NCI-H524 (cell line): Measurements from ENCODE around the gene DUSP1.
A peak's percentile ranks its signal among the peaks of the same experiment; 100 is the strongest.
"Not testable (repeated sequence)": the region's sequence is repeated elsewhere in the genome, so short reads cannot be mapped to it uniquely, and the experiment has no call there.

ENCODE experiments used
- DNase-seq, 2 experiments: peaks; one replicate each; lab custom pipeline; 2025; lab: John Stamatoyannopoulos, UW

The DUSP1 gene, protein sequence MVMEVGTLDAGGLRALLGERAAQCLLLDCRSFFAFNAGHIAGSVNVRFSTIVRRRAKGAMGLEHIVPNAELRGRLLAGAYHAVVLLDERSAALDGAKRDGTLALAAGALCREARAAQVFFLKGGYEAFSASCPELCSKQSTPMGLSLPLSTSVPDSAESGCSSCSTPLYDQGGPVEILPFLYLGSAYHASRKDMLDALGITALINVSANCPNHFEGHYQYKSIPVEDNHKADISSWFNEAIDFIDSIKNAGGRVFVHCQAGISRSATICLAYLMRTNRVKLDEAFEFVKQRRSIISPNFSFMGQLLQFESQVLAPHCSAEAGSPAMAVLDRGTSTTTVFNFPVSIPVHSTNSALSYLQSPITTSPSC

DNA sequence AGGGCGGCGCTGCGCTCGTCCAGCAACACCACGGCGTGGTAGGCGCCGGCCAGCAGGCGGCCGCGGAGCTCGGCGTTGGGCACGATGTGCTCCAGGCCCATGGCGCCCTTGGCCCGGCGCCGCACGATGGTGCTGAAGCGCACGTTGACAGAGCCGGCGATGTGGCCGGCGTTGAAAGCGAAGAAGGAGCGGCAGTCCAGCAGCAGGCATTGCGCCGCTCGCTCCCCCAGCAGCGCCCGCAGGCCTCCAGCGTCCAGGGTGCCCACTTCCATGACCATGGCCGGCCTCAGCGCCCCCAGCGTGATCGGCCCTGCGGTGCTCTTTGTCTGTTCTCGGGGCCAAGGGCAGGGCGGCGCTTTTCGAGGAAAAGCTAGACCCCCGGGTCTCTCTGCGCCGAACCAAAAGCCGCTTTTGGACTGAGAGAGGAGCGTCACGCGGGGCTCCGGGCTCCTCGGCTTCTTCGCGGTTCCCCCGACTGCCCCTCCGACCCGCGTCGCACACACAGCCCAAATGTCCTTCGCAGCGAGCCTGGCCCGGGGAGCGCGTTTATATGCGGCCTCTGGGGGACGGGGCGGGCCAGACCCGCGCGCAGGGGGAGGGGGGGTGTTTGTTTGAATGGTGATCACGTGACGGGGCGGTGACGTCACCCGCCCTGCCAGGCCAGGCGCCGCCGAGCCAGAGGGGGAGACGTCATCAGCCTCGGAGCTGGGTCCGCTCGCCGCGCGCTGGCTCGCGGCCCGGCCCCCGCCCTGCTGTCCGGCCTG, at the start of gene DUSP1:
DUSP1 (minus strand) TSS at position 521 of the 764 bp plus-strand sequence; CDS start at position 278, 243 bp downstream.
- peak; percentile 91 to 95 for DNase-seq

DNA sequence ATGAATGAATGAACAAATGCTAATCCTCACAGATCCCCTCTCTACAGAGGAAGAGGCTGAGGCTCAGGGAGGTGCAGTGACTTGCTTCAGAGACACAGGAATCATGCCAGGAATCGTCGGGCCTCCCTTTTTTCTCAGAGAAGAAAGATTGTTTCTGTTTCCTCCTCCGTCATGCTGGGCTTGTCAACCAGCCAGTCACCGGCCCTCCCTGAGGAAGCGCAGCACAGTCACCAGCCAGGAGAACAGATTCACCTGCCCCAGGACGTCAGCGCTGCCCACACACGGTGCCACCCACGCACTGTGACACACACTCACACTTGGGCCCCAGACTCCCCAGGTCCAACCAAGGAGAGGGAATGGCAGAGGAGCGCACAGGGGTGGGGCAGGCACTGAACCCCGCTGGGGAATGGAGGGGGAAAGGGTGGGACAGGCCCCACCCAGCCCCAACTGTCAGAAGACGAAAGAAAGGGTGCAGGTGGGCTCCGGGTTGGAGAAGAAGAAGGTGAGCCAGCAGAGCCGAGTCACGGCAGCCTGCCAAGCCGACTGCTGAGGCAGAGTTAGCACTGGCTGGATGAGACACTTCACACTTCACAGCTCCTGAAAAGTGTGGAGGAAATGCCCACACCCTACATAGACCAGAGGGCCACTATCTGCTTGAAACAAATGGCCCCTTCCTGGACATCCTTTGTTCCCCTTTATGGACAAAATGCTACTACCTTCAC, 49.2 kb upstream of the DUSP1 start:
- DNase-seq, result no peak

DNA sequence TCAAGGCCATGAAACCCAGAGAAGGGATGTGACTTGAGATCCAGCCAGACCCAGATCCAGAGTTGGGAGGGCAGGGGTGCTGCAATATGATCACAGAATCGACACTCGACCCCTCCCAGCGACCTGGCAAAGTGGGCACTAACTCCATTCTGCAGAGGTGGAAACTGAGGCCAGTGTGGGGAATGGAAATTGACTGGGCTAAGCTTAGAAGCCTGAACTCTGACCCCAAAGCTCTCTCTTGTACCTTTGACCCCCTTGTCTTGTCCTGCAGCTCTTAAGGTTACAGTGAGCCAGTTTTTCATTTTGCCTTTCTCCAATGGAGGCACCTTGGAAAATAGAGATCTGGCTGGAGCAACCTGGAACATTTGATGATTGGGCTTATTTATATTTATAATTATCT, 48.6 kb upstream of the DUSP1 start:
- DNase-seq, result no peak

DNA sequence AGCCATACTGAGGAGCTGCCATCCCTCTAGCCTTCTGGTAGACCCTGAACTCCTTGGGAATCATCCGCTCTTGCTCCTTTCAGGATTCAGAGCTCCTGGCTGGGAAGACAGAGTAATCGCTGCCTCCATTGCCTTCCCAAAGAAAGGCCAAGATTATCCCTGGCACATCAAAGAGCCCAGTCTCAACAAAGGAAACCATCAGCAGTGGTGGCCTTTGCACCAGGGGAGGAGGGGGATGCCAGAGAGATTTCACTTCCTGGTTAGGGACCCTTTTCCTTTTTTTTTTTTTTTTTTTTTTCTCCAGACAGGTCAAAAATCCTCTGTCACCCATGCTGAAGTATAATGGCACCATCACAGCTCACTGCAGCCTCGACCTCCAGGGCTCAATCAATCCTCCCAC, 47.1 kb upstream of the DUSP1 start:
- DNase-seq, result no peak

DNA sequence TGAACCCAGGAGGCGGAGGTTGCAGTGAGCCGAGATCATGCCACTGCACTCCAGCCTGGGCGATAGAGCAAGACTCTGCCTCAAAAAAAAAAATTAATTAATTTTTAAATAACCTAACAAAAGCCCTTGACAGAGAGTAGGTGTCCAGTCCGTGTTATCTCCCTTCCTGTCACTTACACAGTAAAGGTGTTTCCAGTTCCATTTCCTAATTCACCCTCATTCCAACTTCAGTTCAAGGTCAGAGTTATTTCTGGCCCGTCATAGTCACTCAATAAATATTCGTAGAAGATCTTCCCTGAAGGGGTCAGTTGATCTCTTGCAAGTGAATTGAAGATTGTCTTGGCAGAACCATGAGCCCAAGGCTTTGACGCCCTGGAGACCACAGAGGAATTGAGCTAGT, 46.7 kb upstream of the DUSP1 start:
- no peak for DNase-seq

DNA sequence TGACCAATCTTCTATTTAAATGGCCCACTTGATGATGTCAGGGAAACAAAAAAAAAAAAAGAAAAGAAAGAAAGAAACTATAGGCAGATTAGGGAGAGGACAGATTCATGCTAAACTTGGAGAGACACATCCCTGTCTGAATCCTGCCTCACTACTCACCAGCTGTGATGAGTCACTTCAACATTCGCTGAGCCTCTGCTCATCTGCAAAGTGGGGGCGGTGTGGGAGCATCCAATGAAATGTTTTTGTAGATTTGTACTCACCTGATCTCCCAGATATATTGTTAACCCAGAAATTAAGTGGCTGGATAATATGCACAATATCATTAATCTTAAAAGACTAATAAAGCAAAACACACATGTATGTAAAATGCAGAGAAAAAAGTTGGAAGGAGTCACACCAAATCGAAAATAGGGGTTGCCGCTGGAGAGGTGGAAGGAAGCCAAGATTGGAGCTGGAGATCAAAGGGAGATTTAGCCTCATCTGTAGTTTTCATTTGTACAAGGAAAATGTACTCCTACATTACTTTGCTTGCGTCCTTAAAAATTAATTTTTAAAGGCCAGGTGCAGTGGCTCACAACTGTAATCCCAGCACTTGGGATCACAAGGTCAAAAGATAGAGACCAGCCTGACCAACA, 46.0 kb upstream of the DUSP1 start:
- DNase-seq, result no peak

DNA sequence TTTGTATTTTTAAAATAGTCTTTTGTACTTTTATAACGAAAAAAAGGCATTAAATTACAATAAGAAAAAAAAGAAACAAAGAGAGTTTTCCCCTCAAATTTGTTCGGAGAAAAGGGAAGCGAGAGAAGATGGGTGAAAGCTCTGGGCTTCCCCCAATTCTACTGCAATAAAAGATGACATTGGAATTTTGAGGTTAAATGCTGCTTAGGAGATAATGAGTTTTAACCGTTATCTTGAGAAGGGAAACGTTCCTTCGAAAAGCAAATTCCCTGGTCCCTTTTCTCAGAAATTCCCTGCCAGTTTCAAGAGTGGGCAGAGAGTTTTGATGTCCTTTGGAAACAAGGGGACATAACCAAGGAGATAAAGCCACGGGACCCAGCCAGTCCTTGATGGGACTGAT, 44.6 kb upstream of the DUSP1 start:
- no peak for DNase-seq

DNA sequence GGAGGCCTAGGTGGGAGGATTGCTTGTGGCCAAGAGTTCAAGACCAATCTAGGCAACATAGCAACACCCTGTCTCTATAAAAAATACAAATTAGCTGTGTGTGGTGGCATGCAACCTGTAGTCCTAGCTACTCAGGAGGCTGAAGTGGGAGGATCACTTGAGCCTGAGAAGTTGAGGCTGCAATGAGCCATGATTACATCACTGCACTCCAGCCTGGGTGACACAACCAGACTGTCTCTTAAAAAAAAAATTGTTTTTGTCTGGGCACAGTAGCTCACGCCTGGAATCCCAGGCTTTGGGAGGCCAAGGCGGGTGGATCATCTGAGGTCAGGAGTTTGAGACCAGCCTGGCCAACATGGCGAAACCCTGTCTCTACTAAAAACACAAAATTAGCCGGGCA, 40.0 kb upstream of the DUSP1 start:
- DNase-seq, result not testable (repeated sequence)

DNA sequence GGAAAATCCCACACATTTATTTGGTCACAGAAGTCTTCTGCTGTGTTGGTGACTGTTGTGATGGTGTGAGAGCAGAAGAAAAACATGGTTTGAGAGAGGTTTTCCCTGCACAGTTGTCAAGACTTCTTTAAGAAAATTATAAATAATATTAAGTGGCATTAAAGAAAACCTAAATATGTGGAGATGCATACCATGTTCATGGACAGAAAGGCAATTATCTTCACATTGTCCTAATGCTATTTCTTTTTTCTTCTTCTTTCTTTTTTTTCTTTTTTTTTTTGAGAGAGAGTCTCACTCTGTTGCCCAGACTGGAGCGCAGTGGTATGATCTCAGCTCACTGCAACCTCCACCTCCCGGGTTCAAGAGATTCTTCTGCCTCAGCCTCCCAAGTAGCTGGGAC, 38.8 kb upstream of the DUSP1 start:
- no peak for DNase-seq

DNA sequence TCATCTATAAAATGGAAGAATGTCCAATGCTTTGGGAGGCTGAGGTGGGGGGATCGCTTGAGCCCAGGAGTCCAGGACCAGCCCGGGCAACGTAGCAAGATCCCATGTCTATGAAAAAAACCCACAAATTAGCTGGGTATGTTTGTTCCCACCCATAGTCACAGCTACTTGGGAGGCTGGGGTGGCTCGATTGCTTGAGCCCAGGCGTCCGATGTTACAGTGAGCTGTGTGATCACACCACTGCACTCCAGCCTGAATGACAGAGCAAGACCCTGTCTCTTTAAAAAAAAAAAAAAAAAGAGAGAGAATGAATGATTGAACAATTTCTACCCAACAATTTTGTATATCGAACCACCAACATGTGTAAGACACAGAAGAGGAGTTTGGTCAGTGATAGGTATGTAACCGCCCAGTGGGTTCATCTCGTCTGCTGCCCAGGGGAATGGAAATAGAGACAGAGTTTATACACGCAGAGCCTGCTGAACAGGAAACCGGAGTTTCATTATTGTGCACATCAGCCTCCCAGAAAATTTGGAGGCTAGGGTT, 36.8 kb upstream of the DUSP1 start:
- DNase-seq, result no peak

DNA sequence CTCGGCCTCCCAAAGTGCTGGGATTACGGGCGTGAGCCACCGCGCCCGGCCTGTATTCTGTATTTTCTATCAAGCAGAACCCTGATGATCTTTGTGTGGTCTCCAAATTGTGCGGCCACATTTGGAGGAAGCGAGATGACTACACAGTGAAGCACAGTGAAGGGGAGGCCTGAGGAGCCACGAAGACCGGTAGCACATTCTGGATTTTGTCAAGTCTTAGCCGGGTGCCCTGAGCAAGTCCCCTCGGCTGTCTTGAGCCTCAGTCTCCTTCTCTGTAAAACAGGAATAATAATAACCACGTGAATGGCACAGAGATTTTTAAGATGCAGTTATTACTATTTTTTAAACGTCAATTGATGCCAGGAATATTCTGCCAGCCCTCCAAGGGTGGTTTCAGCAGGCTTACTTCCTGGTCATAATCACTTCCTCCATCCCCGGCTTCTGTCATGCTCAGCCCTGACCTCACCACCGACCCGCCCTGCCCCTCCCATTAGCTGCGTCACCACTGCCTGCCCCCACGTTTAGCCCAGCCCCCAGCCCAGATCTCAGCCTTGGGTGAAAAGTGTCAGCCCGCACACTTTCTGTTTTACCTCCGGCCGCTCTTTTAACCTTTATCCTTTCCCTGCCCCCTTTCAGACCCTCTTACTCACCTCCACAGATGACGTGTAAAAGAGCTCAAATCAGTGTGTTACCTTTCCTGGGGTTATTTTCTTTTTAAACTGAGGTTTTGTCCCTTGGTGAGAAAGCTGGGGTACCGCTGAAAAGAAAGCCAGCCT, 36.1 kb upstream of the DUSP1 start:
- DNase-seq, result no peak

DNA sequence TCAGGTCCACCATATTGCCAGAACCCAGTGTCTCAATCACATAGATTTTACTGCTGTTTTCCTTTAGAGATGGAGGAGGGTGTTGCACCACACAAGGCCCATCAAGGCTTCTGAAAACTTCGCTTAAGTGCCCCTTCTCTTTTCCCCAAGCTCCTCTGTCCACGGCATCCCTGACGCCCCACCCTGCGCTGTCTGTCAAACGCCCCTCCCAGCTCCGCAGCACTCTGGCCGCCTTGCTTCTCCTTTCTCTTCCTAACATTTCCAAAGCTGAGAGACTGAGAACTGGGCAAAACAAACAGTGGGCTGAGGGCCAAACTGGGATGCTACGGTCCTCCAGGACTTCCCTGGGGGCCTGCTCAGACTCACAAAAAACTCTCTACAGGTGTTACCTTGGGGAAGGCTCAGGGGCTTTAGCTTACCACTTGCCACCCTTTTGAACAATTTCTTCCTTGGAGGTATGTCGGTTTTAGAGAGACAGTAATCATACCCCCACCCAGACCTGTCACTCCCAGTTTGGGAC, 34.8 kb upstream of the DUSP1 start:
- no peak for DNase-seq

DNA sequence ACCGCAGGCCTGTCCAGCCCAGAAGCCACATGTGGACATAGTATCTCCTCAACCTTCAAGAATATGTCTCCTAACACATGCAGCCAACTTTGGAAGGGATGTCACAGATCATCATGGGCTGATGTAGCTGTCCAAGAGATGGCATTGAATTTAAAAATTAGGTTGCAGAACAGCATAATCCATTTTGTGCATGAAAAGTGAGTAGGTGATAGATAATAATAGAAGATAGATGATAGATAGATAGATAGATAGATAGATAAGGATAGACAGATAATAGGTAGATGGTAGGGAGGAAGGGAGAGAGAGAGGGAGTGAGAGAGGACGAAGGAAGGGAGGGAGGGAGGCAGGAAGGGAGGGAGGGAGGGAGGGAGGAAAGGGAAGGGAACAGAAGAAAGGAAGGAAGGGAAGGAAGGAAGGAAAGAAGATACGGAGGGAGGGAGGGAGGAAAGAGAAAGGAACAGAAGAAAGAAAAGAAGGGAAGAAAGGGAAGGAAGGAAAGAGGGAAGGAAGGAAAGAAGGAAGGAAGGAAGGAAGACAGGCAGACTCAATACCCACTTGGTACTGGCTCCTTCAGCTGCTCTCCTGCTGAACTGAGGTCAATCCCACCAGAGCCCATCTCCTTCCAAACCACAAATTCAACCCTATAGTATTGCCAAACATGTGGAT, 34.2 kb upstream of the DUSP1 start:
- no peak for DNase-seq

DNA sequence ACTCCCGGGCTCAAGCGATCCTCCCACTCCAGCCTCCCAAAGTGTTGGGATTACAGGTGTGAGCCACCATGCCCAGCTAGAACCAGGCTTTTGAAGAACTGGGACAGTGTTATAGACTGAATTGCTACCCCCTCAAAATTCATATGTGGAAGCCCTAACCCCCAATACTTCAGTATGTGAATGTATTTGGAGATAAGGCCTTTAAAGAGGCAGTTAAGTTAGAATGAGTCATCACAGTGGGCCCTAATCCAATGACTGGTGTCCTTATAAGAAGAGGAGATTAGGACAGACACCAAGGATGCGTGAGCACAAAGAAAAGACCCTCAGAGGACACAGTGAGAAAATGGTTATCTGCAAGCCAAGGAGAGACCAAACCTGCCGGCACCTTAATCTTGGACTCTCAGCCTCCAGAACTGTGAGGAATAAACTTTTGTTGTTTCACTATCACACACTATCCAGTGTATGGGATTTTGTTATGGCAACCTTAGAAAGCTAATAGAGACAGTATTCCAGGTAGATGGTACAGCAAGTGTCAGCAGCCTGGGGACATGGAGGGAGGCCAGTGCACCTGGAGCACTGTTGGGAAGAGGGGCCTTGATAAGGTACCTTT, 31.7 kb upstream of the DUSP1 start:
- DNase-seq, result no peak

DNA sequence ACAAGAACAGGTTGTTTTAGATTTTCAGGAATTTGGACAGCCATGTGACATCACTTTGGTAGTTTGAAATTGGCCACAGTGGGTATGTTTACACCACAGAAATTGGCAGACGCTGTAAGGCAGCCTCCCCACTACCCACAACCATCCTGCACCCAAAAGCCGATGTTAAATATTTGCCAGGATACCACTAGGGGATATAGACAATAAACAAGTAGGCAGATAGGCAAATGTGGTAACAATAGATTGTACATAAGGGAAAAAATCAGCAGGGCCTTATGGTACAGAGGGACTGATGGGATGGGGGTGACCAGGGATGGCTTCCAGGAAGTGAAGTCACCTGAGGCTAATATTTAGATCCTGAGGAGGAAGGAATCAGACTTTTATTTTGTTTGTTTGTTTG, 31.1 kb upstream of the DUSP1 start:
- no peak for DNase-seq

DNA sequence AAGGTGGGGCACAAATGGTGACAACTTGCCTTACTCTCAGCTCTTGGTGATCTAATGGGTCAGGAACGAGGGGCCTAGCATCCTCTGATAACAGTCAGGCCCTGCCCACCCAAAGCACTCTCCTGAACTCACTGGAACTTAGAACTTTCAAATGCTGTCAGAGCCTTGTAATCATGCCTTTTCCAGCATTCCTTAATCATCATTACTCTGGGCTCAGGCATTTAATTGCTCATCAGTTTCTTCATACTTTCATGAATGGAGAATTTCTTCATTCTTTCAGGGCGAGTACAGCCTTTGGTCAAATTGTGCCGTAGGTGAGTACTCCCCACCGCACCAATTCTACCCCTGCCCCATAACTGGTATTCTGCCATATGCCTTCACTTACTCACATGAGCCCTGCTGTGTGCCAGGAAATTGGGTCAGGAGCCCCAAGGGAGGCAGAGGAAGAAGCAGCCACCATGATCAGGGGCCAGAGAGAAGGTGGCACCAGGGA, 30.2 kb upstream of the DUSP1 start:
- no peak for DNase-seq

DNA sequence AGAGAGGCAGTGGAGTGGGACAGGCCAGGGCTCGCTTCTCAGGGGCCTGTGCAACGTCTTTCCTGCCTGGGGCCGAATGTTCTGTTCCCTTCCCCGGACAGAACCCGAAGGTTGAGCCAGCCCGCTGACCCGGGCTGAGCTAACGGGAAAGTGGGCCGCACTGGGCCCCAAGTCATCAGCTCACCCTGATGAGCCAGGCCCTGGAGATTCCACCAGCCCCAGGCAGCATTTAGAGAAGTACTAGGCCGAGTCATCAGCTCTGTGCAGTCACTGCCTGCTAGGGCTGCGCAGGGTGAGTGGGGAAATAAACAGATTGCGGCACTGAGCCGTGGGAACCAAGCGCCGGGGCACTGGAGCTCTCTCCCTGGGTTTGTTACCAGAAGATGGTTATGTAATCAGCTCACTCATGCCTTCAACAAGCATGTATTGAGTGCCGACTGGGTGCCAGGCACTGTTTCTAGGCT, 29.1 kb upstream of the DUSP1 start:
- DNase-seq, result no peak

DNA sequence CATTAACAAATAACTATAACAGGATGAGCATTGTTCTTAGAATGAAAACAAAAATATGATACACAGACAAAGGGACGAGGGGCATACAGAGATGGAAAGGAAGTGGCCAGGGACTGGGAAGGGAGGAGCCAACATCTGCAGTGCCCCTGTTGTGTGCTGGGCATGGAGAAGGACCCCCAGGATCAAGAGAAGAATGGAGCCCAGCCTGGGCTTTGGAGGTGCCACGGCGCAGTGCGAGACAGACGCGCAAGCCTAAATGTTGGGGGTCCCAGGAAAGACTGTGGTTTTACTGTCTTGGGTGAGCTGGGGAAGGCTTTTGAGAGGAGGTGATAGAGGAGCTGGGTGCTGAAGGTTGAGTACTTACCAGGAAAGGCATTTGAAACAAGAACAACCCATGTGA, 28.4 kb upstream of the DUSP1 start:
- DNase-seq, result no peak

DNA sequence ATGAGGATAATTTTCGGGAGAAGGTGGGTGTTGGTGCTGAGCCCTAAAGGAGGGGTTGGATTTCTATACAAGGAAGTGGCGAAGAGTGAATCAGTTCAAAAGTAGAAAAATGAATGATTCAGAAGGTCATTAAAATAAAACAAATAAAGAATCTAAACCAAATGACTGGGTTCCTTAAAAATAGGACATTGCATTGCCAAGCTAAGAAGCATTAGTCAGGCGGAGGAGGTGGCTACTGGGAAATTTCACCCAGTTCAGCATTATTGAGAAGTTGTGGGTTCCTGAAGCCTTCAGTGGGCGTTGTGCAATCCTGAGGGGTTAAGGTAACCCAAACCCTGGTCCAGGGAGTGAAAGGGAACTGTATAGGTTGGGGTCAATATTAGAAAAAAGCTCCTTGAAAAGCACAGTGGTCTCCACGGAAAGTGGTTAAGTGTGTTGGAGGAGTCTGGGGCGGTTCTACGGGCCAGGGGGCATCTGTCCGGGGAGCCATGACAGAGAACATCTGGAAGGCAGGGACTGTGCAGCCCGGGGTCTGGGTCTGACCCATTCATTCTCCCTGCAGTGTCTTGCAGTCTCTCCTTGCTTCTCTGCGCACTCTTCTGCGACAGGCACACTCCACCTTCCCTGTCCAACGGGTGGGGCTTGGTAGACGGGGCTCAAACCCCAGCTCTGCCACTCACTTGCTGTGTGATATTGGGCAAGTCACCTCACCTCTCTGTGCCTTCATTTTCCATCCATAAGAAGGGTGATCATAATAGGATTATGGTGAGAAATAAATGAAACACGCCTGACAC, 27.6 kb upstream of the DUSP1 start:
- no peak for DNase-seq
